HL-60 (cell line): ENCODE measurements around the gene GPATCH8.

ENCODE experiments used
- DNase-seq, 2 experiments: peaks; one replicate each; pipeline ENCODE4 v3.0.0-alpha.2; 2010 to 2020; ENCODE audit warnings: low read depth in 1 of 2, low spot score in 1 of 2
- H3K27ac ChIP-seq: fragments of 250-450 bp; sonication (Bioruptor Pico); replicated peaks from 2 replicates; pipeline ENCODE4 v1.5.1; 2020; ENCODE audit warnings: mild to moderate bottlenecking, moderate library complexity
- H3K27me3 ChIP-seq: fragments of 250-450 bp; sonication (Bioruptor Pico); 2 replicates; pipeline ENCODE4 v1.5.1; 2021; ENCODE audit warnings: mild to moderate bottlenecking, moderate library complexity; ENCODE audit not compliant: insufficient read depth, poor library complexity, severe bottlenecking
- H3K4me3 ChIP-seq: replicated peaks from 2 replicates; pipeline ENCODE4 v1.5.1; 2011; ENCODE audit warnings: mild to moderate bottlenecking, control low read depth, low read length; ENCODE audit not compliant: insufficient read depth
- GABPA ChIP-seq: IDR thresholded peaks from 2 replicates; pipeline ENCODE4 v1.6.1; 2012; ENCODE audit warnings: low read depth
- POLR2AphosphoS5 ChIP-seq: IDR thresholded peaks from 2 replicates; pipeline ENCODE4 v1.6.1; 2012; ENCODE audit warnings: low read depth
- REST ChIP-seq: IDR thresholded peaks from 2 replicates; pipeline ENCODE4 v1.6.1; 2012; ENCODE audit warnings: low read depth; ENCODE audit not compliant: insufficient replicate concordance
- SPI1 ChIP-seq: IDR thresholded peaks from 2 replicates; pipeline ENCODE4 v1.6.1; 2012; ENCODE audit warnings: low read depth, mild to moderate bottlenecking, borderline replicate concordance
- TF ChIP-seq, protein P1 (sequence below): IDR thresholded peaks from one replicate; pipeline ENCODE4 v1.5.1; 2011; ENCODE audit warnings: low read length, control low read depth, inconsistent platforms; ENCODE audit not compliant: insufficient read depth

GPATCH8 gene

GRCh38 chr17:44381810-44382305 is 121.3 kb downstream of the GPATCH8 start:
- no peak for DNase-seq
- Histone ChIP-seq H3K27ac (no peak overlapping the region), H3K4me3 (no peak overlapping the region), H3K27me3 (no peaks in the 10 kb centered on the region)
- TF ChIP-seq, protein P1, sequence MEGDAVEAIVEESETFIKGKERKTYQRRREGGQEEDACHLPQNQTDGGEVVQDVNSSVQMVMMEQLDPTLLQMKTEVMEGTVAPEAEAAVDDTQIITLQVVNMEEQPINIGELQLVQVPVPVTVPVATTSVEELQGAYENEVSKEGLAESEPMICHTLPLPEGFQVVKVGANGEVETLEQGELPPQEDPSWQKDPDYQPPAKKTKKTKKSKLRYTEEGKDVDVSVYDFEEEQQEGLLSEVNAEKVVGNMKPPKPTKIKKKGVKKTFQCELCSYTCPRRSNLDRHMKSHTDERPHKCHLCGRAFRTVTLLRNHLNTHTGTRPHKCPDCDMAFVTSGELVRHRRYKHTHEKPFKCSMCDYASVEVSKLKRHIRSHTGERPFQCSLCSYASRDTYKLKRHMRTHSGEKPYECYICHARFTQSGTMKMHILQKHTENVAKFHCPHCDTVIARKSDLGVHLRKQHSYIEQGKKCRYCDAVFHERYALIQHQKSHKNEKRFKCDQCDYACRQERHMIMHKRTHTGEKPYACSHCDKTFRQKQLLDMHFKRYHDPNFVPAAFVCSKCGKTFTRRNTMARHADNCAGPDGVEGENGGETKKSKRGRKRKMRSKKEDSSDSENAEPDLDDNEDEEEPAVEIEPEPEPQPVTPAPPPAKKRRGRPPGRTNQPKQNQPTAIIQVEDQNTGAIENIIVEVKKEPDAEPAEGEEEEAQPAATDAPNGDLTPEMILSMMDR: no peak
- TF ChIP-seq SPI1 (no peak), POLR2AphosphoS5 (no peak), GABPA (no peak), REST (no peak)

- no peak for DNase-seq
- H3K4me3 ChIP-seq: no peak overlapping the region
- no peaks in the 10 kb centered on the region for H3K27me3 ChIP-seq
- no peak overlapping the region for H3K27ac ChIP-seq
- no peak for TF ChIP-seq GABPA
- TF ChIP-seq SPI1: no peak
- TF ChIP-seq POLR2AphosphoS5: no peak
- no peak for TF ChIP-seq REST
- TF ChIP-seq, protein P1: no peak
Observed at GRCh38 chr17:44380767-44381166, 122.4 kb downstream of the GPATCH8 start.

GRCh38 chr17:44379887-44380286 is 123.3 kb downstream of the GPATCH8 start:
- Histone ChIP-seq H3K4me3 (no peak overlapping the region), H3K27ac (no peak overlapping the region), H3K27me3 (no peaks in the 10 kb centered on the region)
- TF ChIP-seq GABPA (no peak), SPI1 (no peak), REST (no peak), POLR2AphosphoS5 (no peak)
- TF ChIP-seq, protein P1: no peak
- no peak for DNase-seq
